LHCN-M2 (cell line): ENCODE results near the gene ARL16. TPM values are rescaled to one million over a fixed set of nuclear protein-coding genes. Genes with fewer than 3 reads are reported as not detected.
A peak's percentile ranks its signal among the peaks of the same experiment; 100 is the strongest.

ENCODE experiments used
- DNase-seq: peaks from one replicate; pipeline ENCODE4 v3.0.0-alpha.2; 2012; ENCODE audit warnings: low read depth
- total RNA-seq: library from RNA; depleted of rRNA; stranded (reverse); fragments of >200 nt; gene quantifications from 2 replicates; pipeline ENCODE4 v1.2.3, GENCODE V29; 2014

Gene ARL16
- total RNA-seq, 1 experiment from 2014 or later: 39.6 TPM

GRCh38 chr17:81713004-81713555 is 29.5 kb upstream of the ARL16 start:
- DNase-seq: no peak

GRCh38 chr17:81712468-81713003 is 28.9 kb upstream of the ARL16 start:
- DNase-seq: peak; percentile 37

- DNase-seq: peak; percentile 66
These were observed 28.3 kb upstream of the ARL16 start, which contains the start of gene SLC25A10 for GRCh38 chr17:81711814-81712467. Gene SLC25A10 (plus strand): TSS chr17:81712284. CDS start chr17:81712427, 143 bp downstream.

GRCh38 chr17:81710514-81711308 is 27.1 kb upstream of the ARL16 start:
- DNase-seq: no peak

- DNase-seq: no peak
These were observed 25.2 kb upstream of the ARL16 start for GRCh38 chr17:81708739-81709185.

GRCh38 chr17:81707725-81708646 is 24.4 kb upstream of the ARL16 start:
- no peak for DNase-seq

- no peak for DNase-seq
These were observed 23.4 kb upstream of the ARL16 start for GRCh38 chr17:81706757-81707624.

- DNase-seq: no peak
These were observed 22.6 kb upstream of the ARL16 start for GRCh38 chr17:81706232-81706611.

- DNase-seq: no peak
These were observed 22.1 kb upstream of the ARL16 start for GRCh38 chr17:81705518-81706231.

GRCh38 chr17:81703747-81704654 is 20.4 kb upstream of the ARL16 start:
- no peak for DNase-seq

- DNase-seq: peak; percentile 91
These were observed 19.5 kb upstream of the ARL16 start, which contains the start of gene MRPL12 for GRCh38 chr17:81702934-81703746. Gene MRPL12 (plus strand): TSS chr17:81703367. CDS start chr17:81703502, 135 bp downstream.

GRCh38 chr17:81701288-81702071 is 17.9 kb upstream of the ARL16 start:
- no peak for DNase-seq

GRCh38 chr17:81700353-81701287 is 17.0 kb upstream of the ARL16 start:
- no peak for DNase-seq

- no peak for DNase-seq
These were observed 13.9 kb upstream of the ARL16 start for GRCh38 chr17:81697261-81698044.
